K562 (cell line): Measurements from ENCODE around the gene RTN4. TPM values are rescaled to one million over a fixed set of nuclear protein-coding genes. Genes with fewer than 3 reads are reported as not detected.

Source experiments
- ARID3A ChIP-seq: IDR thresholded peaks from 2 replicates; pipeline ENCODE4 v1.6.1; 2012; ENCODE audit warnings: low read depth, low read length, improper control_type of control experiment, borderline replicate concordance
- CUX1 ChIP-seq: fragments of 200-800 bp; sonication (Bioruptor generic); IDR thresholded peaks from 2 replicates; pipeline ENCODE4 v1.6.1; 2016; ENCODE audit warnings: missing genetic modification characterization, missing compliant biosample characterization
- CXXC5 ChIP-seq: fragments of 250-450 bp; sonication (Bioruptor Pico); IDR thresholded peaks from 2 replicates; pipeline ENCODE4 v1.8.0; 2022; ENCODE audit warnings: inconsistent platforms, mild to moderate bottlenecking, moderate library complexity
- HDGF ChIP-seq: fragments of 450-650 bp; IDR thresholded peaks from 2 replicates; pipeline ENCODE4 v1.6.1; 2016
- KLF16 ChIP-seq: IDR thresholded peaks from 2 replicates; pipeline ENCODE4 v1.6.1; 2016; ENCODE audit warnings: antibody characterized with exemption
- MAFG ChIP-seq: fragments of 450-650 bp; conservative IDR thresholded peaks from 2 replicates; pipeline ENCODE4 v1.6.1; 2016; ENCODE audit warnings: missing genetic modification characterization, missing compliant biosample characterization
- MXD1 ChIP-seq: fragments of 250-450 bp; sonication (Bioruptor Pico); IDR thresholded peaks from 2 replicates; pipeline ENCODE4 v1.8.0; 2021; ENCODE audit warnings: borderline replicate concordance, mild to moderate bottlenecking, moderate library complexity; ENCODE audit not compliant: poor library complexity, severe bottlenecking
- NFRKB ChIP-seq: fragments of 450-650 bp; IDR thresholded peaks from 2 replicates; pipeline ENCODE4 v1.6.1; 2016; ENCODE audit warnings: low read depth
- POU5F1 ChIP-seq: fragments of 150-350 bp; IDR thresholded peaks from 2 replicates; pipeline ENCODE4 v1.6.1; 2014; ENCODE audit warnings: borderline replicate concordance, low read length, low read depth, mild to moderate bottlenecking; ENCODE audit not compliant: partially characterized antibody
- SAFB ChIP-seq: fragments of 200-400 bp; formaldehyde crosslinking; IDR thresholded peaks from 2 replicates; pipeline ENCODE4 v1.6.1; 2017; ENCODE audit warnings: low read depth, low read length, borderline replicate concordance
- SETDB1 ChIP-seq: IDR thresholded peaks from one replicate; pipeline ENCODE4 v1.6.1; 2012; ENCODE audit warnings: low read length, control low read depth, inconsistent platforms
- STAT6 ChIP-seq: sonication (generic); formaldehyde crosslinking; IDR thresholded peaks from 2 replicates; pipeline ENCODE4 v1.8.1; 2023; ENCODE audit warnings: mild to moderate bottlenecking, missing genetic modification reagents
- ZBTB8A ChIP-seq: fragments of 450-650 bp; IDR thresholded peaks from 2 replicates; pipeline ENCODE4 v1.6.1; 2018; ENCODE audit warnings: mild to moderate bottlenecking, moderate library complexity; ENCODE audit not compliant: partially characterized antibody
- ZNF197 ChIP-seq: fragments of 200-800 bp; sonication (Bioruptor generic); IDR thresholded peaks from 2 replicates; pipeline ENCODE4 v1.6.1; 2016; ENCODE audit warnings: low read depth, missing genetic modification characterization, missing compliant biosample characterization
- ZNF41 ChIP-seq: fragments of 250-450 bp; sonication (Bioruptor Pico); conservative IDR thresholded peaks from 2 replicates; pipeline ENCODE4 v1.4.0; 2020; ENCODE audit warnings: mild to moderate bottlenecking
- ZNF584 ChIP-seq: fragments of 200-800 bp; sonication (Bioruptor generic); IDR thresholded peaks from 2 replicates; pipeline ENCODE4 v1.6.1; 2016; ENCODE audit warnings: low read depth, mild to moderate bottlenecking, missing genetic modification characterization, missing compliant biosample characterization
- polyA plus RNA-seq, 8 experiments: library from polyadenylated mRNA; depleted of rRNA in 4 of 8; stranded (reverse) in 5 of 8; unstranded in 3 of 8; fragments of >200 nt; fragmentation: Nextera tagmentation in 2 of 8; fragmentation: Illumina TruSeq in 1 of 8; extraction: Ambion mirVana in 2 of 8; extraction: Trizol in 1 of 8; gene quantifications; 2 replicates each; pipeline versions ENCODE4 v1.2.1 to v1.2.3, GENCODE V29; 2011 to 2014; ENCODE audit warnings: inconsistent platforms in 1 of 8, missing spikeins in 1 of 8
- total RNA-seq, 7 experiments: library from RNA; depleted of rRNA in 6 of 7; stranded (reverse); fragments of >200 nt in 6 of 7; fragmentation: Illumina TruSeq in 2 of 7; extraction: Trizol in 2 of 7; gene quantifications; 2 replicates each; pipeline versions ENCODE4 v1.2.1 to v1.2.3, GENCODE V29; 2011 to 2021; ENCODE audit warnings: low replicate concordance in 1 of 7

The RTN4 gene
- total and polyA plus RNA-seq, 9 of the 15 experiments (the other 6 are each of a cell fraction or from before 2014, with no cell fraction given), result 73.0 to 248 (median 116) TPM

- TF ChIP-seq STAT6, result no peak
- TF ChIP-seq MAFG (tag), result 0 out of 2 replicates have a peak, but pooled peaks have one; percentile 22
- no peak for TF ChIP-seq ARID3A
- no peak for TF ChIP-seq ZNF584 (CRISPR knock-in tag)
- no peak for TF ChIP-seq POU5F1
- no peak for TF ChIP-seq CUX1 (CRISPR knock-in tag)
- TF ChIP-seq CXXC5, result peak; percentile 50
- TF ChIP-seq KLF16, result no peak
- TF ChIP-seq ZNF197 (CRISPR knock-in tag), result no peak
- TF ChIP-seq ZBTB8A, result no peak
- peak; percentile 98 for TF ChIP-seq SAFB
- TF ChIP-seq MXD1 (CRISPR knock-in tag), result no peak
- TF ChIP-seq HDGF, result no peak
- no peak for TF ChIP-seq SETDB1
- TF ChIP-seq ZNF41, result no peak
- TF ChIP-seq NFRKB, result peak; percentile 65; the same call in 1 of the 2 replicates
Measured at GRCh38 chr2:55049043-55049820, 1.0 kb downstream of the RTN4 start (continued).
